RWPE2 (cell line): Measurements from ENCODE around the gene STRN3.
"Not testable (repeated sequence)": the region's sequence is repeated elsewhere in the genome, so short reads cannot be mapped to it uniquely, and the experiment has no call there.

Experiments
- ATAC-seq: fragments of 200-7000 bp; cut with Tn5 transposase; 3 replicates; pipeline ENCODE4 v1.9.1; 2021; ENCODE audit warnings: low read depth
- DNase-seq: peaks from one replicate; pipeline ENCODE4 v3.0.0-alpha.2; 2020; ENCODE audit warnings: low spot score
- H3K27ac ChIP-seq: fragments of 450-650 bp; 2 replicates; pipeline ENCODE4 v1.5.1; 2017; ENCODE audit warnings: mild to moderate bottlenecking; ENCODE audit not compliant: poor library complexity, severe bottlenecking
- H3K27me3 ChIP-seq: fragments of 250-450 bp; sonication (Bioruptor Pico); 2 replicates; pipeline ENCODE4 v1.5.1; 2021; ENCODE audit warnings: mild to moderate bottlenecking, moderate library complexity; ENCODE audit not compliant: insufficient read depth, poor library complexity, severe bottlenecking
- H3K36me3 ChIP-seq: fragments of 250-450 bp; sonication (Bioruptor Pico); 2 replicates; pipeline ENCODE4 v1.5.1; 2020; ENCODE audit warnings: low read depth, mild to moderate bottlenecking, moderate library complexity
- H3K4me1 ChIP-seq: fragments of 250-450 bp; sonication (Bioruptor Pico); 2 replicates; pipeline ENCODE4 v1.5.1; 2021; ENCODE audit warnings: mild to moderate bottlenecking, moderate library complexity; ENCODE audit not compliant: insufficient read depth, poor library complexity, severe bottlenecking
- H3K4me3 ChIP-seq: fragments of 250-450 bp; sonication (Bioruptor Pico); 2 replicates; pipeline ENCODE4 v1.5.1; 2021; ENCODE audit warnings: mild to moderate bottlenecking, moderate library complexity; ENCODE audit not compliant: severe bottlenecking
- H3K9me3 ChIP-seq: fragments of 250-450 bp; sonication (Bioruptor Pico); 2 replicates; pipeline ENCODE4 v1.5.1; 2021; ENCODE audit warnings: mild to moderate bottlenecking, moderate library complexity; ENCODE audit not compliant: severe bottlenecking
- TF ChIP-seq, protein P1 (sequence below): fragments of 450-650 bp; IDR thresholded peaks from one replicate; pipeline ENCODE4 v1.5.1; 2017; ENCODE audit warnings: mild to moderate bottlenecking, moderate library complexity; ENCODE audit not compliant: poor library complexity, severe bottlenecking

Gene STRN3

DNA sequence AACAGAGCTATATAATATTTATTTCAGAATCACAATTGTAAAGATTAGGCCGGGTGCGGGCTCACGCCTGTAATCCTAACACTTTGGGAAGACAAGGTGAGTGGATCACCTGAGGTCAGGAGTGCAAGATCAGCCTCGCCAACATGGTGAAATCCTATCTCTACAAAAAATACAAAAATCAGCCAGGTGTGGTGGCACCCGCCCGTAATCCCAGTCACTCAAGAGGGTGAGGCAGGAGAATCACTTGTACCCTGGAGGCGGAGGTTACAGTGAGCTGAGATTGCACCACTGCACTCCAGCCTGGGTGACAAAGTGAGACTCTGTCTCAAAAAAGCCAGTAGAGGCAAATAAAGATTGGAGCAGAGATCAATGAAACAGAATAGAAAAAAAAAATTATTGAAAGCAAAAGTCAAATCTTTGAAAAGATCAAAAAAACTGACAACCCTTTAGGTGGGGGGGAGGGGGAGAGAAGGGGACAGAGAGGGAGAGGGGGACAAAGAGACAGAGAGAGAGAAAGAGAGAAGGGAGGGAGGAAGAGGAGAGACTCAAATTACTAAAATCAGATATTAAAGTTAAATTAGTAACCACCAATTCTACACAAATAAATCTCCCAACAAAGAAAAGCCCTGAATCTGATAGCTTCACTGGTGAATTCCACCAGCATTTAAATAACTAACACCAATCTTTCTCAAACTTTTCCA is 53.1 kb downstream of the STRN3 start:
- ATAC-seq = no peak
- Histone ChIP-seq H3K9me3 (no peaks in the 10 kb centered on the region), H3K36me3 (0 out of 2 replicates have a peak, but pooled peaks cover 4% of the 10 kb centered on the region), H3K4me1 (peaks cover 23% of the 10 kb centered on the region), H3K4me3 (no peak overlapping the region), H3K27ac (peak overlapping the region; percentile 14), H3K27me3 (no peaks in the 10 kb centered on the region)
- no peak for DNase-seq
- TF ChIP-seq, protein P1, sequence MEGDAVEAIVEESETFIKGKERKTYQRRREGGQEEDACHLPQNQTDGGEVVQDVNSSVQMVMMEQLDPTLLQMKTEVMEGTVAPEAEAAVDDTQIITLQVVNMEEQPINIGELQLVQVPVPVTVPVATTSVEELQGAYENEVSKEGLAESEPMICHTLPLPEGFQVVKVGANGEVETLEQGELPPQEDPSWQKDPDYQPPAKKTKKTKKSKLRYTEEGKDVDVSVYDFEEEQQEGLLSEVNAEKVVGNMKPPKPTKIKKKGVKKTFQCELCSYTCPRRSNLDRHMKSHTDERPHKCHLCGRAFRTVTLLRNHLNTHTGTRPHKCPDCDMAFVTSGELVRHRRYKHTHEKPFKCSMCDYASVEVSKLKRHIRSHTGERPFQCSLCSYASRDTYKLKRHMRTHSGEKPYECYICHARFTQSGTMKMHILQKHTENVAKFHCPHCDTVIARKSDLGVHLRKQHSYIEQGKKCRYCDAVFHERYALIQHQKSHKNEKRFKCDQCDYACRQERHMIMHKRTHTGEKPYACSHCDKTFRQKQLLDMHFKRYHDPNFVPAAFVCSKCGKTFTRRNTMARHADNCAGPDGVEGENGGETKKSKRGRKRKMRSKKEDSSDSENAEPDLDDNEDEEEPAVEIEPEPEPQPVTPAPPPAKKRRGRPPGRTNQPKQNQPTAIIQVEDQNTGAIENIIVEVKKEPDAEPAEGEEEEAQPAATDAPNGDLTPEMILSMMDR = no peak

DNA sequence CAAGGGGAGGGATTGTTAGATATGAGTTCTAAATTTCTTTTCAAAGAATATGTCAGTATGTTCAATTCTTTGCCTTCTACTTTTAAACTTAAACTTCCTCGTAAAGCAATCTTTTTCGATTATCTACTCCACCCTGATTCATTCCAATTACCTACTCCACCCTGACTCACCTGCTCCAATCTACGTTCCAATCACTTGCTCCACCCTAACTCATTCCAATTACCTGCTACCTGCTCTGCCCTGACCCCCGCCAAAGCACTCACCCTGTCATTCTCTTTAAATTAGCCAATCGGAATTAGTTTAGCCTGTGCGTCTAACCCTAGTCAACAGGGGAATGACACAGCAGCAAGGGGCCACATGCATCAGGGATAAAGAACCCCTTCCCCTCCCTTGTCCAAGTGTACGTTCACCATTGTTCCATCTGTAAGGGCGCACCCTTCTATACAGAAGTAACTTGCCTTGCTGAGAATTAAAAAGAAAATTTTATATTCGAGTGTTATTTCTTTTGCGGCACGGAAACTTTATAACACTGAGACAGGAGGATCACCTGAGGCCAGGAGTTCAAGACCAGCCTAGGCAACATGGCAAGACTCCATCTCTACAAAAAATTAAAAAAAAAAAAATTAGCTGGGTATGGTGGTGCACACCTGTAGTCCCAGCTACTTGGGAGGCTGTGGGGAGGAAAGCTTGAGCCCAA is 54.0 kb downstream of the STRN3 start:
- H3K36me3 ChIP-seq, H3K27me3 ChIP-seq, H3K4me3 ChIP-seq, DNase-seq, H3K9me3 ChIP-seq: not testable (repeated sequence)
- Histone ChIP-seq H3K27ac (peak overlapping the region; percentile 14), H3K4me1 (peaks cover 29% of the 10 kb centered on the region)
- peak; percentile 55; the same call in 1 of the 3 replicates for ATAC-seq

DNA sequence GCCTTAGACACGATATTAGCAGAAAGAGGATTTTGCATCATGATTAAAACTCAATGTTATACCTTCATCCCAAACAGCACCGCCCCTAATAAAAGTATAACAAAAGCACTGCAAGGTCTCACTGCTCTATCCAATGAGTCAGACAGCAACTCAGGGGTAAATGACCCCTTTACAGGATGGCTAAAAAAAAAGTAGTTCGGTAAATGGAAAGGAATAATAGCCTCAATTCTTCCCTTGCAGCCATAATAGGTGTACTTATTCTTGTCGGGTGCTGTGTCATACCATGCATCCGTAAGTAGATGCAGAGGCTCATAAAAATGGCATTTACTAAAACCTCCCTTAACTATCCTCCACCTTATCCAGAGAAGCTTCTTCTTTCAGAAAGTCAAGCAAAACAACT is 54.6 kb downstream of the STRN3 start:
- peaks cover 33% of the 10 kb centered on the region for H3K4me1 ChIP-seq
- no peak for DNase-seq
- ATAC-seq = no peak
- H3K4me3 ChIP-seq = no peak overlapping the region
- peak overlapping the region; percentile 14 for H3K27ac ChIP-seq
- 0 out of 2 replicates have a peak, but pooled peaks cover 4% of the 10 kb centered on the region for H3K36me3 ChIP-seq
- no peaks in the 10 kb centered on the region for H3K9me3 ChIP-seq
- no peaks in the 10 kb centered on the region for H3K27me3 ChIP-seq
- TF ChIP-seq, protein P1 = no peak

DNA sequence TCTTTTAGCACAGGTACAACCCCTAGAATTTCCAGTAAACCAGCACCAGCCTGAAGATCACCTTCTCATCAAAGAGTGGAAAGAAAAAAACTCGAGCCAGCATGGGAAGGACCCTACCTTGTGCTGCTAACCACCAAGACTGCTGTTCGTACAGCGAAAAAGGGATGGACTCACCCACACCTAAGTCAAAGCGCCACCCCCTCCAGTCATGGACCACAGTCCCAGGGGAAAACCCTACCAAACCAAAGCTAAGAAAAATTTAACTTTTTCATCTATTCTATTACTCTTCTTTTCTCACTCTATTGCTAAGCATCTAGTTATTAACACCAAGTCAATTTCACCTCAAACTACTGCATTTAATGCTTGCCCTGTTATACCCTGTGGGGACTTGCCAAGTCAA is 56.4 kb downstream of the STRN3 start:
- H3K36me3 ChIP-seq, H3K9me3 ChIP-seq, H3K27ac ChIP-seq, DNase-seq, H3K4me3 ChIP-seq, ATAC-seq, H3K27me3 ChIP-seq: not testable (repeated sequence)
- peaks cover 46% of the 10 kb centered on the region for H3K4me1 ChIP-seq

DNA sequence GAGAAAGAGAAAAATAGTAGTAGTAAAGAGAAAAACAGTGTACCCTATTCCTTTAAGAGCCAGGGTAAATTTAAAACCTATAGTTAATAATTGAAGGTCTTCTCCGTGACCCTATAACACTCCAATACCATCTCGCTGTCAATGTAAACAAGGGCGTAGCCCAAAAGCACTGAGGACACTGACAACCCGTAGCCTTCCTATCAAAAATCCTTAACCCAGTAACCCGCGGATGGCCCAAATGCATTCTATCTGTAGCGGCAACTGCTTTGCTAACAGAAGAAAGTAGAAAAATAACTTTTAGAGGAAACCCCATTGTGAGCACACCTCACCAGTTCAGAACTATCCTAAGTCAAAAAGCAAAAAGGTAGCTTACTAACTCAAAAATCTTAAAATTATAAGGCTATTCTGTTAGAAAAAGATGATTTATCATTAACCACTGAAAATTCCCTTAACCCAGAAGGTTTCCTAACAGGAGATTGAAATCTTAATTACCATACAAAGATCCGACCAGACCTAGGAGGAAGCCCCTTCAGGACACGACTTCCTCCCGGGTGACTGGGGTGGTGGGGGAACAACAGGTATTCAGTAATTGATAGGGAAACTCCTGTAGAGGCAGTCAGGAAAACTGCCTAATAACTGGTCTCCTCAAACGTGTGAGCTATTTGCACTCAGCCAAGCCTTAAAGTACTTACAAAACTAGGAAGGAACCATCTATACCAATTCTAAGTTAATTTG is 58.6 kb downstream of the STRN3 start:
- H3K36me3 ChIP-seq, H3K4me3 ChIP-seq, DNase-seq, H3K27me3 ChIP-seq, ATAC-seq, H3K9me3 ChIP-seq: not testable (repeated sequence)
- peak overlapping the region; percentile 68 for H3K27ac ChIP-seq
- peaks cover 32% of the 10 kb centered on the region for H3K4me1 ChIP-seq
